GM23338 (cell line): ENCODE results near the gene SAMD4A. TPM values are rescaled to one million over a fixed set of nuclear protein-coding genes. Genes with fewer than 3 reads are reported as not detected.

Experiments used
- ATAC-seq: fragments of 200-7000 bp; cut with Tn5 transposase; 3 replicates; pipeline ENCODE4 v1.9.1; 2020
- DNase-seq: peaks from one replicate; pipeline ENCODE4 v3.0.0-alpha.2; 2015; ENCODE audit warnings: low spot score
- H2AFZ ChIP-seq: fragments of 200-600 bp; sonication (generic); 2 replicates; pipeline ENCODE4 v1.8.0; 2016; ENCODE audit warnings: antibody characterized with exemption, mild to moderate bottlenecking, moderate library complexity
- H3F3A ChIP-seq: fragments of 200-600 bp; sonication (generic); replicated peaks from 2 replicates; pipeline ENCODE4 v1.8.0; 2017; ENCODE audit warnings: antibody characterized with exemption, mixed run types, low read depth
- H3K27ac ChIP-seq: fragments of 200-600 bp; sonication (generic); 2 replicates; pipeline ENCODE4 v1.6.1; 2016; ENCODE audit warnings: low read depth
- H3K27me3 ChIP-seq: fragments of 200-600 bp; sonication (generic); 2 replicates; pipeline ENCODE4 v1.8.0; 2016; ENCODE audit warnings: mild to moderate bottlenecking, mixed run types, moderate library complexity; ENCODE audit not compliant: insufficient read depth
- H3K36me3 ChIP-seq: fragments of 200-600 bp; sonication (generic); 2 replicates; pipeline ENCODE4 v1.8.0; 2016; ENCODE audit warnings: mild to moderate bottlenecking; ENCODE audit not compliant: insufficient read depth
- H3K4me1 ChIP-seq: fragments of 200-600 bp; sonication (generic); 2 replicates; pipeline ENCODE4 v1.8.0; 2016; ENCODE audit warnings: mild to moderate bottlenecking, moderate library complexity; ENCODE audit not compliant: insufficient read depth
- H3K4me2 ChIP-seq: fragments of 200-600 bp; sonication (generic); 2 replicates; pipeline ENCODE4 v1.7.1; 2017; ENCODE audit warnings: mixed run types
- H3K4me3 ChIP-seq: fragments of 200-600 bp; sonication (generic); 2 replicates; pipeline ENCODE4 v1.6.1; 2016; ENCODE audit warnings: mixed run types
- H3K79me2 ChIP-seq: fragments of 200-600 bp; sonication (generic); replicated peaks from 2 replicates; pipeline ENCODE4 v1.8.0; 2017; ENCODE audit warnings: mild to moderate bottlenecking; ENCODE audit not compliant: insufficient read depth
- H3K9me2 ChIP-seq: fragments of 200-600 bp; sonication (generic); 2 replicates; pipeline ENCODE4 v1.8.0; 2017; ENCODE audit not compliant: insufficient read depth
- H4K20me1 ChIP-seq: fragments of 200-600 bp; sonication (generic); replicated peaks from 2 replicates; pipeline ENCODE4 v1.8.0; 2017; ENCODE audit warnings: mild to moderate bottlenecking; ENCODE audit not compliant: insufficient read depth
- H3K27ac Mint-ChIP-seq: 2 replicates; pipeline ENCODE4 v1.8.0; 2020; ENCODE audit warnings: inconsistent platforms, mild to moderate bottlenecking, moderate library complexity, mixed read lengths
- H3K27me3 Mint-ChIP-seq: 3 replicates; pipeline ENCODE4 v1.8.0; 2022; ENCODE audit warnings: low read depth, mild to moderate bottlenecking, moderate library complexity, mixed read lengths, inconsistent platforms; ENCODE audit not compliant: insufficient read depth, poor library complexity
- H3K36me3 Mint-ChIP-seq: 3 replicates; pipeline ENCODE4 v1.8.0; 2021; ENCODE audit warnings: low read depth, mild to moderate bottlenecking, inconsistent platforms, moderate library complexity, mixed read lengths
- H3K4me1 Mint-ChIP-seq: 3 replicates; pipeline ENCODE4 v1.8.0; 2020; ENCODE audit warnings: mild to moderate bottlenecking, inconsistent platforms, mixed read lengths
- H3K4me3 Mint-ChIP-seq: 3 replicates; pipeline ENCODE4 v1.8.0; 2021; ENCODE audit warnings: moderate library complexity, mild to moderate bottlenecking, inconsistent platforms, mixed read lengths
- H3K9me3 Mint-ChIP-seq: 3 replicates; pipeline ENCODE4 v1.8.0; 2020; ENCODE audit warnings: moderate library complexity, mild to moderate bottlenecking, inconsistent platforms, mixed read lengths
- CREB1 ChIP-seq: fragments of 250-450 bp; sonication (Bioruptor Pico); IDR thresholded peaks from 2 replicates; pipeline ENCODE4 v1.5.0; 2020; ENCODE audit warnings: low read depth, mild to moderate bottlenecking, moderate library complexity
- CTCF ChIP-seq, 2 experiments: fragments of 200-600 bp in 1 of 2; sonication (generic) in 1 of 2; conservative IDR thresholded peaks; 2 replicates each; pipeline versions ENCODE4 v1.5.1 to v1.6.1; 2016 to 2017; ENCODE audit warnings: antibody characterized with exemption in 2 of 2, low read depth in 2 of 2, mild to moderate bottlenecking in 2 of 2, moderate library complexity in 1 of 2
- ETS1 ChIP-seq: IDR thresholded peaks from 2 replicates; pipeline ENCODE4 v1.6.1; 2016; ENCODE audit warnings: antibody characterized with exemption
- EZH2 ChIP-seq: fragments of 200-600 bp; sonication (generic); IDR thresholded peaks from one replicate; pipeline ENCODE4 v1.8.0; 2017; ENCODE audit warnings: antibody characterized with exemption, mild to moderate bottlenecking, low read depth; ENCODE audit not compliant: unreplicated experiment
- EZH2phosphoT487 ChIP-seq: fragments of 200-600 bp; sonication (generic); IDR thresholded peaks from one replicate; pipeline ENCODE4 v1.8.1; 2018; ENCODE audit warnings: antibody characterized with exemption; ENCODE audit not compliant: unreplicated experiment
- JUNB ChIP-seq: IDR thresholded peaks from one replicate; pipeline ENCODE4 v1.6.1; 2016; ENCODE audit warnings: antibody characterized with exemption; ENCODE audit not compliant: unreplicated experiment
- NANOG ChIP-seq: IDR thresholded peaks from 2 replicates; pipeline ENCODE4 v1.6.1; 2016; ENCODE audit warnings: antibody characterized with exemption, borderline replicate concordance
- POLR2AphosphoS5 ChIP-seq: IDR thresholded peaks from 2 replicates; pipeline ENCODE4 v1.6.1; 2016; ENCODE audit warnings: antibody characterized with exemption, low read depth
- REST ChIP-seq: IDR thresholded peaks from one replicate; pipeline ENCODE4 v1.6.1; 2018; ENCODE audit warnings: antibody characterized with exemption; ENCODE audit not compliant: unreplicated experiment
- STAT1 ChIP-seq: IDR thresholded peaks from one replicate; pipeline ENCODE4 v1.6.1; 2016; ENCODE audit warnings: antibody characterized with exemption; ENCODE audit not compliant: unreplicated experiment
- ZNF114 ChIP-seq: fragments of 250-450 bp; sonication (Bioruptor Pico); IDR thresholded peaks from 2 replicates; pipeline ENCODE4 v1.5.0; 2020; ENCODE audit warnings: mild to moderate bottlenecking, moderate library complexity
- ZNF331 ChIP-seq: fragments of 250-450 bp; sonication (Bioruptor Pico); IDR thresholded peaks from 2 replicates; pipeline ENCODE4 v1.5.0; 2020; ENCODE audit warnings: low read depth, mild to moderate bottlenecking, moderate library complexity
- polyA plus RNA-seq: library from polyadenylated mRNA; unstranded; fragments of >200 nt; fragmentation: Nextera tagmentation; extraction: Ambion mirVana; gene quantifications from 2 replicates; pipeline ENCODE4 v1.2.1, GENCODE V29; 2016
- total RNA-seq: library from RNA; depleted of rRNA; stranded (reverse); fragments of >200 nt; shearing (Covaris generic); gene quantifications from 2 replicates; pipeline ENCODE4 v1.2.3, GENCODE V29; 2014
- TF ChIP-seq, protein P1 (sequence below): fragments of 250-450 bp; sonication (Bioruptor Pico); IDR thresholded peaks from 2 replicates; pipeline ENCODE4 v1.5.0; 2020; ENCODE audit warnings: mild to moderate bottlenecking, moderate library complexity

The SAMD4A gene
- total and polyA plus RNA-seq, 2 experiments from 2014 or later: 1.6 to 6.9 TPM

DNA sequence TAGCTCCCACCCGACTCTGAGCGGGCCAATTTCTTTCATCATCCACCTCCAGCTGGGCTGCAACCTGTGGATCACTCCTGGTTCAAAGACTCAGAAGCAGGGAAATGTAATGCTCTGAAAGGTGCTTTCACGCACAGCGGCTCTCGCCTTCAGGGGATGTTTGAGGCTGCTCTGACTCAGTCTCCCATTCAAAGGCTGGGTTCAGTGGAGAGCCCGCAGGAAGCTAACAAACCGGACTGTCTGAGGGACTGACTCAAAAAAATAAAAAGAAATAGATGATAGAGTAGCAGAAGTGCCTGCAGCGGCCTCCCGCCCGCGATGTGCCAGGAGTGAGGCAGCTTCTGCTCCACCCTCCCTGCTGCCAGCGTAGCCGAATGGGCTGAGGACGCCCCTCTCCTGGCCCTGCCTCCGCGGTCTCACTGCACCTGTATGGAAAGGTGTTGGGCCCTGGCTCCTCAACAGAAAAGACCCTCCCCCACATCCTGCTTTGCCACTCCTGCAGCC lies 237.7 kb downstream of the SAMD4A start:
- peaks cover 8% of the 10 kb centered on the region for H3K27me3 Mint-ChIP-seq
- H3K4me3 ChIP-seq: peak overlapping the region; percentile 25; the same call in 1 of the 2 replicates
- 0 out of 2 replicates have a peak, but pooled peaks cover 4% of the 10 kb centered on the region for H3F3A ChIP-seq
- no peak overlapping the region for H3K27ac ChIP-seq
- no peaks in the 10 kb centered on the region for H4K20me1 ChIP-seq
- peak overlapping the region; percentile 96 for H2AFZ ChIP-seq
- ATAC-seq (peak; percentile 63), DNase-seq (peak; percentile 39)
- H3K79me2 ChIP-seq: no peaks in the 10 kb centered on the region
- H3K36me3 Mint-ChIP-seq: no peaks in the 10 kb centered on the region
- H3K36me3 ChIP-seq: no peaks in the 10 kb centered on the region; the same call in 1 of the 2 replicates
- peaks cover 18% of the 10 kb centered on the region for H3K4me1 ChIP-seq
- H3K9me3 Mint-ChIP-seq: no peaks in the 10 kb centered on the region
- no peak overlapping the region for H3K4me3 Mint-ChIP-seq
- no peaks in the 10 kb centered on the region for H3K9me2 ChIP-seq
- H3K4me2 ChIP-seq: peak overlapping the region; percentile 64
- H3K27ac Mint-ChIP-seq: no peak overlapping the region
- no peaks in the 10 kb centered on the region for H3K27me3 ChIP-seq
- peaks cover 23% of the 10 kb centered on the region for H3K4me1 Mint-ChIP-seq
- no peak for TF ChIP-seq REST
- TF ChIP-seq JUNB: no peak
- TF ChIP-seq POLR2AphosphoS5: no peak
- TF ChIP-seq CTCF (conservative IDR thresholded peaks at IDR 0.05; ENCODE audit: low read depth in 2 of 2): no peak
- TF ChIP-seq CREB1 (CRISPR knock-in tag): no peak
- no peak for TF ChIP-seq ZNF114 (CRISPR knock-in tag)
- TF ChIP-seq EZH2: no peak
- TF ChIP-seq STAT1: no peak
- no peak for TF ChIP-seq ETS1
- TF ChIP-seq, protein P1, sequence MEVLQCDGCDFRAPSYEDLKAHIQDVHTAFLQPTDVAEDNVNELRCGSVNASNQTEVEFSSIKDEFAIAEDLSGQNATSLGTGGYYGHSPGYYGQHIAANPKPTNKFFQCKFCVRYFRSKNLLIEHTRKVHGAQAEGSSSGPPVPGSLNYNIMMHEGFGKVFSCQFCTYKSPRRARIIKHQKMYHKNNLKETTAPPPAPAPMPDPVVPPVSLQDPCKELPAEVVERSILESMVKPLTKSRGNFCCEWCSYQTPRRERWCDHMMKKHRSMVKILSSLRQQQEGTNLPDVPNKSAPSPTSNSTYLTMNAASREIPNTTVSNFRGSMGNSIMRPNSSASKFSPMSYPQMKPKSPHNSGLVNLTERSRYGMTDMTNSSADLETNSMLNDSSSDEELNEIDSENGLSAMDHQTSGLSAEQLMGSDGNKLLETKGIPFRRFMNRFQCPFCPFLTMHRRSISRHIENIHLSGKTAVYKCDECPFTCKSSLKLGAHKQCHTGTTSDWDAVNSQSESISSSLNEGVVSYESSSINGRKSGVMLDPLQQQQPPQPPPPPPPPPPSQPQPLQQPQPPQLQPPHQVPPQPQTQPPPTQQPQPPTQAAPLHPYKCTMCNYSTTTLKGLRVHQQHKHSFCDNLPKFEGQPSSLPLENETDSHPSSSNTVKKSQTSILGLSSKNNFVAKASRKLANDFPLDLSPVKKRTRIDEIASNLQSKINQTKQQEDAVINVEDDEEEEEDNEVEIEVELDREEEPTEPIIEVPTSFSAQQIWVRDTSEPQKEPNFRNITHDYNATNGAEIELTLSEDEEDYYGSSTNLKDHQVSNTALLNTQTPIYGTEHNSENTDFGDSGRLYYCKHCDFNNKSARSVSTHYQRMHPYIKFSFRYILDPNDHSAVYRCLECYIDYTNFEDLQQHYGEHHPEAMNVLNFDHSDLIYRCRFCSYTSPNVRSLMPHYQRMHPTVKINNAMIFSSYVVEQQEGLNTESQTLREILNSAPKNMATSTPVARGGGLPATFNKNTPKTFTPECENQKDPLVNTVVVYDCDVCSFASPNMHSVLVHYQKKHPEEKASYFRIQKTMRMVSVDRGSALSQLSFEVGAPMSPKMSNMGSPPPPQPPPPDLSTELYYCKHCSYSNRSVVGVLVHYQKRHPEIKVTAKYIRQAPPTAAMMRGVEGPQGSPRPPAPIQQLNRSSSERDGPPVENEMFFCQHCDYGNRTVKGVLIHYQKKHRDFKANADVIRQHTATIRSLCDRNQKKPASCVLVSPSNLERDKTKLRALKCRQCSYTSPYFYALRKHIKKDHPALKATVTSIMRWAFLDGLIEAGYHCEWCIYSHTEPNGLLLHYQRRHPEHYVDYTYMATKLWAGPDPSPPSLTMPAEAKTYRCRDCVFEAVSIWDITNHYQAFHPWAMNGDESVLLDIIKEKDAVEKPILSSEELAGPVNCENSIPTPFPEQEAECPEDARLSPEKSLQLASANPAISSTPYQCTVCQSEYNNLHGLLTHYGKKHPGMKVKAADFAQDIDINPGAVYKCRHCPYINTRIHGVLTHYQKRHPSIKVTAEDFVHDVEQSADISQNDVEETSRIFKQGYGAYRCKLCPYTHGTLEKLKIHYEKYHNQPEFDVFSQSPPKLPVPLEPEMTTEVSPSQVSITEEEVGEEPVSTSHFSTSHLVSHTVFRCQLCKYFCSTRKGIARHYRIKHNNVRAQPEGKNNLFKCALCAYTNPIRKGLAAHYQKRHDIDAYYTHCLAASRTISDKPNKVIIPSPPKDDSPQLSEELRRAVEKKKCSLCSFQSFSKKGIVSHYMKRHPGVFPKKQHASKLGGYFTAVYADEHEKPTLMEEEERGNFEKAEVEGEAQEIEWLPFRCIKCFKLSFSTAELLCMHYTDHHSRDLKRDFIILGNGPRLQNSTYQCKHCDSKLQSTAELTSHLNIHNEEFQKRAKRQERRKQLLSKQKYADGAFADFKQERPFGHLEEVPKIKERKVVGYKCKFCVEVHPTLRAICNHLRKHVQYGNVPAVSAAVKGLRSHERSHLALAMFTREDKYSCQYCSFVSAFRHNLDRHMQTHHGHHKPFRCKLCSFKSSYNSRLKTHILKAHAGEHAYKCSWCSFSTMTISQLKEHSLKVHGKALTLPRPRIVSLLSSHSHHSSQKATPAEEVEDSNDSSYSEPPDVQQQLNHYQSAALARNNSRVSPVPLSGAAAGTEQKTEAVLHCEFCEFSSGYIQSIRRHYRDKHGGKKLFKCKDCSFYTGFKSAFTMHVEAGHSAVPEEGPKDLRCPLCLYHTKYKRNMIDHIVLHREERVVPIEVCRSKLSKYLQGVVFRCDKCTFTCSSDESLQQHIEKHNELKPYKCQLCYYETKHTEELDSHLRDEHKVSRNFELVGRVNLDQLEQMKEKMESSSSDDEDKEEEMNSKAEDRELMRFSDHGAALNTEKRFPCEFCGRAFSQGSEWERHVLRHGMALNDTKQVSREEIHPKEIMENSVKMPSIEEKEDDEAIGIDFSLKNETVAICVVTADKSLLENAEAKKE (CRISPR knock-in tag): no peak
- no peak for TF ChIP-seq NANOG
- no peak for TF ChIP-seq EZH2phosphoT487
- no peak for TF ChIP-seq ZNF331 (CRISPR knock-in tag)
